Measurements from ENCODE around the gene SLC25A22.

SLC25A22 gene

GRCh38 chr11:827146-827896, 29.2 kb upstream of the SLC25A22 start:
- Histone ChIP-seq H3K36me3 (ENCODE audit: insufficient read depth) (no peaks in the 10 kb centered on the region), H4K20me1 (ENCODE audit: insufficient read depth) (no peaks in the 10 kb centered on the region), H3K9ac (peak overlapping the region; percentile 35; the same call in 1 of the 2 replicates), H2AFZ (ENCODE audit: low read depth) (peak overlapping the region; percentile 76), H3K4me2 (peak overlapping the region; percentile 98), H3K27me3 (ENCODE audit: insufficient read depth, low read depth) (peaks cover 35% of the 10 kb centered on the region), H3K27ac (no peak overlapping the region), H3K79me2 (ENCODE audit: insufficient read depth, low read depth) (no peaks in the 10 kb centered on the region), H3K4me3 (IDR thresholded peaks at IDR 0.05; ENCODE audit: insufficient read depth, low read depth, low read length) (no peak overlapping the region), H3K4me1 (ENCODE audit: low read depth, poor library complexity, severe bottlenecking) (peaks cover 57% of the 10 kb centered on the region)
- no peak for TF ChIP-seq CTCF (conservative IDR thresholded peaks at IDR 0.05; ENCODE audit: low read depth, low read length)

GRCh38 chr11:826836-827145, 28.7 kb upstream of the SLC25A22 start:
- H3K4me3 ChIP-seq (IDR thresholded peaks at IDR 0.05; ENCODE audit: insufficient read depth, low read depth, low read length) = no peak overlapping the region
- peaks cover 52% of the 10 kb centered on the region for H3K4me1 ChIP-seq (ENCODE audit: low read depth, poor library complexity, severe bottlenecking)
- peak overlapping the region; percentile 76 for H2AFZ ChIP-seq (ENCODE audit: low read depth)
- H3K9ac ChIP-seq = peak overlapping the region; percentile 35; the same call in 1 of the 2 replicates
- H4K20me1 ChIP-seq (ENCODE audit: insufficient read depth) = no peaks in the 10 kb centered on the region
- no peak for TF ChIP-seq CTCF (conservative IDR thresholded peaks at IDR 0.05; ENCODE audit: low read depth, low read length)
- no peaks in the 10 kb centered on the region for H3K79me2 ChIP-seq (ENCODE audit: insufficient read depth, low read depth)
- H3K36me3 ChIP-seq (ENCODE audit: insufficient read depth) = no peaks in the 10 kb centered on the region
- peak overlapping the region; percentile 98 for H3K4me2 ChIP-seq
- H3K27ac ChIP-seq = no peak overlapping the region
- H3K27me3 ChIP-seq (ENCODE audit: insufficient read depth, low read depth) = peaks cover 30% of the 10 kb centered on the region

- Histone ChIP-seq H4K20me1 (ENCODE audit: insufficient read depth) (no peaks in the 10 kb centered on the region), H2AFZ (ENCODE audit: low read depth) (no peak overlapping the region), H3K79me2 (ENCODE audit: insufficient read depth, low read depth) (no peaks in the 10 kb centered on the region), H3K36me3 (ENCODE audit: insufficient read depth) (no peaks in the 10 kb centered on the region), H3K4me2 (peak overlapping the region; percentile 98; the same call in 1 of the 2 replicates), H3K27me3 (ENCODE audit: insufficient read depth, low read depth) (peaks cover 25% of the 10 kb centered on the region), H3K9ac (no peak overlapping the region; the same call in 1 of the 2 replicates), H3K27ac (no peak overlapping the region), H3K4me1 (ENCODE audit: low read depth, poor library complexity, severe bottlenecking) (peaks cover 48% of the 10 kb centered on the region), H3K4me3 (IDR thresholded peaks at IDR 0.05; ENCODE audit: insufficient read depth, low read depth, low read length) (no peak overlapping the region)
- TF ChIP-seq CTCF (conservative IDR thresholded peaks at IDR 0.05; ENCODE audit: low read depth, low read length) = no peak
Observed at GRCh38 chr11:826227-826621, 28.1 kb upstream of the SLC25A22 start.

- no peak for TF ChIP-seq CTCF (conservative IDR thresholded peaks at IDR 0.05; ENCODE audit: low read depth, low read length)
- no peak overlapping the region for H3K9ac ChIP-seq
- no peaks in the 10 kb centered on the region; the same call in 1 of the 2 replicates for H3K79me2 ChIP-seq (ENCODE audit: insufficient read depth, low read depth)
- no peaks in the 10 kb centered on the region for H4K20me1 ChIP-seq (ENCODE audit: insufficient read depth)
- H3K27me3 ChIP-seq (ENCODE audit: insufficient read depth, low read depth) = peaks cover 23% of the 10 kb centered on the region
- no peak overlapping the region for H3K4me2 ChIP-seq
- no peak overlapping the region for H2AFZ ChIP-seq (ENCODE audit: low read depth)
- H3K27ac ChIP-seq = no peak overlapping the region
- H3K4me3 ChIP-seq (IDR thresholded peaks at IDR 0.05; ENCODE audit: insufficient read depth, low read depth, low read length) = no peak overlapping the region
- H3K36me3 ChIP-seq (ENCODE audit: insufficient read depth) = no peaks in the 10 kb centered on the region
- peaks cover 48% of the 10 kb centered on the region for H3K4me1 ChIP-seq (ENCODE audit: low read depth, poor library complexity, severe bottlenecking)
Observed at GRCh38 chr11:825366-826226, 27.5 kb upstream of the SLC25A22 start.
